ENCODE data around the gene DRD4. TPM values are rescaled to one million over a fixed set of nuclear protein-coding genes. Genes with fewer than 3 reads are reported as not detected.

DRD4 gene
- polyA plus RNA-seq, 3 donors = 0.13 TPM; not detected in 2

DNA sequence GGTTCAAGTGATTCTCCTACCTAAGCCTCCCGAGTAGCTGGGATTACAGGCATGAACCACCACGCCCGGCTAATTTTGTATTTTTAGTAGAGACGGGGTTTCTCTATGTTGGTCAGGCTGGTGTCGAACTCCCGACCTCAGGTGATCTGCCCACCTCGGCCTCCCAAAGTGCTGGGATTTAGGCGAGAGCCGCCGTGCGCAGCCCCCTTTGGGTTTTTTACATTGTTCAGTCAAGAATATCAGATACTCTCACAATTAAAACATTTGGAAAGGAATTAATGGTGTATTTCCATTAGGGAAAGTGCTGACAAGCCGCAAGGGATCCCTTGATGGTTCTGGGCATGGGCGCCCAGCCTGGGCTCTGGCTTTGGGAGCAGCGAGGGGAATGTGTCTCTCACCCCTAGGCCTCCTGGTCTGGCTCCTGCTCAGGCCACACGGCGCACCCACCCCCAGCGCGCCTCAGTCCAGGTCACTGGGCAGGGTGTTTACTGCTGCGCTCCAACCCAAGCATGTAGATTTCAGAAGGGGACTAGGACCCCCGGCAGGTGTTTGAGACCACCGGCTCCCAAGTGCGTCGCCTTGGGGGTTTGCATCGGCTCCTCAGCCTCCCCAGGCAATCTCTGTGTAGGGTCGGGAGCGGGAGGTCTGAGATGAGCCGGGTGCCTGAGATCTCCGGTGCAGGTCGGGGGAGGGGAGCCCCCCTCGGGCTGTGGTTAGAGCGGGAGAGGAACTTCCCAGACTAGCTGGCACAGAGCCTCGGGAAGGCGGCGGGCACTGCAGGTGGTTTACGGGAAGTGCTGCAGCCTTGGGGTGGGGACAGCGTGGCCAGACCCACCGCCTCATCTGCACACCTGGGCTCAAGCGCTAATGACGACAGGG lies 20.5 kb upstream of the DRD4 start:
- Histone ChIP-seq H3K27ac (ENCODE audit: low read depth in 1 of 2, low read length in 2 of 2) (peak overlapping the region; percentile 93 to 94), H3K9ac (ENCODE audit: insufficient read depth, low read length, poor library complexity, severe bottlenecking) (peak overlapping the region; percentile 88), H3K36me3 (replicated peaks in 1 of 2; ENCODE audit: control insufficient read depth in 1 of 2, insufficient read depth in 2 of 2, low read length in 2 of 2) (peaks cover 27 to 31% of the 10 kb centered on the region in 2 donors), H3K4me3 (replicated peaks in 1 of 3; ENCODE audit: low read depth in 2 of 3, low read length in 3 of 3) (peak overlapping the region; percentile 2 to 98 (median 90)), H3K9me3 (replicated peaks in 1 of 2; ENCODE audit: control insufficient read depth in 1 of 2, insufficient read depth in 1 of 2, low read length in 2 of 2) (no peaks in the 10 kb centered on the region), H3K79me2 (ENCODE audit: insufficient read depth, low read length) (peaks cover 25% of the 10 kb centered on the region), H3K27me3 (ENCODE audit: control insufficient read depth in 2 of 2, insufficient read depth in 2 of 2, low read length in 2 of 2) (no peaks in the 10 kb centered on the region), H3K4me2 (replicated peaks; ENCODE audit: extremely low read depth, low read length, poor library complexity, severe bottlenecking) (peak overlapping the region; percentile 85), H2AFZ (ENCODE audit: insufficient read depth, low read depth, low read length, poor library complexity, severe bottlenecking) (peak overlapping the region; percentile 59), H4K20me1 (ENCODE audit: insufficient read depth, low read length) (peaks cover 35% of the 10 kb centered on the region), H3K4me1 (ENCODE audit: control insufficient read depth in 1 of 2, insufficient read depth in 2 of 2, low read length in 2 of 2) (peaks cover 51 to 56% of the 10 kb centered on the region in 2 donors)
- 26% methylated on average over 21 of the region's 39 CpGs for WGBS (ENCODE audit: insufficient coverage)
- peak overlapping the region; percentile 92 to 97 (median 95) for H3K27ac Mint-ChIP-seq
- H3K4me3 Mint-ChIP-seq = peak overlapping the region; percentile 76 to 81
- H3K9me3 Mint-ChIP-seq = no peaks in the 10 kb centered on the region
- peak in 2 of 3 donors; percentile 20 to 51 for DNase-seq
- intact Hi-C loops (cut with micrococcal nuclease) = no loop called here
- H3K4me1 Mint-ChIP-seq = peaks cover 40% of the 10 kb centered on the region
- peaks cover 0 to 1% (median 0%) of the 10 kb centered on the region in 3 donors for H3K27me3 Mint-ChIP-seq (ENCODE audit: low read depth in 3 of 3)
- TF ChIP-seq, protein P1, sequence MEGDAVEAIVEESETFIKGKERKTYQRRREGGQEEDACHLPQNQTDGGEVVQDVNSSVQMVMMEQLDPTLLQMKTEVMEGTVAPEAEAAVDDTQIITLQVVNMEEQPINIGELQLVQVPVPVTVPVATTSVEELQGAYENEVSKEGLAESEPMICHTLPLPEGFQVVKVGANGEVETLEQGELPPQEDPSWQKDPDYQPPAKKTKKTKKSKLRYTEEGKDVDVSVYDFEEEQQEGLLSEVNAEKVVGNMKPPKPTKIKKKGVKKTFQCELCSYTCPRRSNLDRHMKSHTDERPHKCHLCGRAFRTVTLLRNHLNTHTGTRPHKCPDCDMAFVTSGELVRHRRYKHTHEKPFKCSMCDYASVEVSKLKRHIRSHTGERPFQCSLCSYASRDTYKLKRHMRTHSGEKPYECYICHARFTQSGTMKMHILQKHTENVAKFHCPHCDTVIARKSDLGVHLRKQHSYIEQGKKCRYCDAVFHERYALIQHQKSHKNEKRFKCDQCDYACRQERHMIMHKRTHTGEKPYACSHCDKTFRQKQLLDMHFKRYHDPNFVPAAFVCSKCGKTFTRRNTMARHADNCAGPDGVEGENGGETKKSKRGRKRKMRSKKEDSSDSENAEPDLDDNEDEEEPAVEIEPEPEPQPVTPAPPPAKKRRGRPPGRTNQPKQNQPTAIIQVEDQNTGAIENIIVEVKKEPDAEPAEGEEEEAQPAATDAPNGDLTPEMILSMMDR (IDR thresholded peaks at IDR 0.05) = no peak
- peaks cover 15 to 36% of the 10 kb centered on the region in 2 donors for H3K36me3 Mint-ChIP-seq

DNA sequence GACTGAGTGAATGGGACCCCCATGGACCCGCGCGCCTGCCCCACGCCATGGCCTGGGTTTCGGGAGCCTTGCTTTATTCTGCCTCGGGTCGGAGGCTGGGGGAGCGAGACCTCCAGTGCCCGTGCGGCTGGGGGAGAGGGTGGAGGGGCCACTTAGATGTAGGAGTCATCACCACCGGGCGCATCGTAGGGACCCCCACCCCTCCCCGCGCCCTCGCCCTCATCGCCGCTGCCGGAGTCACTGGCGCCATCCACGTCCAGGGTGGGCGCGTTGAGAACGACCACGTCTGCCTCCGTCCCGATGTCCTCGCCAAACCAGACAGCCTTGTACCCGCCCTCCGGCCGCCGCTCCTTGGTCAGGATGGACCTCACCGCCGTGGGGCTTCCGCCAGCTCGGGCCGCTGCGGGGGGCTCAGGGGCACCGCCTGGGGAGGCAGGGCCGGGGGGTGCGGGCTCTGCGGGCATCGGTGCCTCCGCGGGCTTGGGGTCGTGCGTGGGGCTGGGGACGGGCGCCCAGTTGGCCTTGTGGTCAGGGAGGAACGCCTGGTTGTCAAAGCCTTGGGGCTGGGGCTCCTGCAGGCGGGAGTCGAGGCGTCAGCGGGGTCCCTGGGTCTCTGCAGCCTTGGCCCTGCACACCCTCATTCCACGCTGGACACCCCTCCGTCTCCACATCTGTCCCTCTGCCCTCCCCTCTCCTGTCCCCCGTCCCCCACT lies 19.7 kb upstream of the DRD4 start:
- peak overlapping the region; percentile 93 to 94 for H3K27ac ChIP-seq (ENCODE audit: low read depth in 1 of 2, low read length in 2 of 2)
- H3K4me1 Mint-ChIP-seq = peaks cover 38% of the 10 kb centered on the region
- H3K27ac Mint-ChIP-seq = peak overlapping the region in 4 of 7 donors; percentile 30 to 95 (median 93)

More for the DNA sequence above, 19.7 kb upstream of the DRD4 start:
- peaks cover 10 to 33% of the 10 kb centered on the region in 2 donors for H3K36me3 Mint-ChIP-seq
- Histone ChIP-seq H3K4me2 (replicated peaks; ENCODE audit: extremely low read depth, low read length, poor library complexity, severe bottlenecking) (peak overlapping the region; percentile 85), H4K20me1 (ENCODE audit: insufficient read depth, low read length) (peaks cover 28% of the 10 kb centered on the region), H3K4me3 (replicated peaks in 1 of 3; ENCODE audit: low read depth in 2 of 3, low read length in 3 of 3) (peak overlapping the region in 2 of 3 experiments; percentile 90 to 98), H3K27me3 (ENCODE audit: control insufficient read depth in 2 of 2, insufficient read depth in 2 of 2, low read length in 2 of 2) (no peaks in the 10 kb centered on the region), H2AFZ (ENCODE audit: insufficient read depth, low read depth, low read length, poor library complexity, severe bottlenecking) (peak overlapping the region; percentile 59), H3K36me3 (replicated peaks in 1 of 2; ENCODE audit: control insufficient read depth in 1 of 2, insufficient read depth in 2 of 2, low read length in 2 of 2) (peaks cover 20 to 23% of the 10 kb centered on the region in 2 donors), H3K79me2 (ENCODE audit: insufficient read depth, low read length) (peaks cover 25% of the 10 kb centered on the region), H3K9me3 (replicated peaks in 1 of 2; ENCODE audit: control insufficient read depth in 1 of 2, insufficient read depth in 1 of 2, low read length in 2 of 2) (no peaks in the 10 kb centered on the region), H3K9ac (ENCODE audit: insufficient read depth, low read length, poor library complexity, severe bottlenecking) (peak overlapping the region; percentile 88), H3K4me1 (ENCODE audit: control insufficient read depth in 1 of 2, insufficient read depth in 2 of 2, low read length in 2 of 2) (peaks cover 51 to 56% of the 10 kb centered on the region in 2 donors)
- H3K4me3 Mint-ChIP-seq = peak overlapping the region in 1 of 2 donors; percentile 76
- DNase-seq = no peak
- WGBS (ENCODE audit: insufficient coverage) = 81% methylated on average over 55 of the region's 57 CpGs
- H3K27me3 Mint-ChIP-seq (ENCODE audit: low read depth in 3 of 3) = peaks cover 0 to 1% (median 0%) of the 10 kb centered on the region in 3 donors
- intact Hi-C loops (cut with micrococcal nuclease) = no loop called here
- TF ChIP-seq, protein P1 (IDR thresholded peaks at IDR 0.05) = no peak
- no peaks in the 10 kb centered on the region for H3K9me3 Mint-ChIP-seq
